Bronchial epithelial cell (primary cell): ENCODE results near the gene PSPN. TPM values are rescaled to one million over a fixed set of nuclear protein-coding genes. Genes with fewer than 3 reads are reported as not detected.
"Not testable (repeated sequence)": the region's sequence is repeated elsewhere in the genome, so short reads cannot be mapped to it uniquely, and the experiment has no call there.

Source experiments
- DNase-seq: peaks from one replicate; pipeline ENCODE4 v3.0.0-alpha.2; 2010; ENCODE audit warnings: low read depth
- FAIRE-seq: peaks from 2 replicates; lab custom pipeline; 2011; peaks lifted over from hg19 to GRCh38; lab: Jason Lieb, UNC
- H3K27me3 ChIP-seq: 2 replicates; pipeline ENCODE4 v1.5.1; 2011; ENCODE audit warnings: low read length; ENCODE audit not compliant: control insufficient read depth, insufficient read depth
- H3K36me3 ChIP-seq: 2 replicates; pipeline ENCODE4 v1.5.1; 2011; ENCODE audit warnings: low read length; ENCODE audit not compliant: control insufficient read depth, insufficient read depth
- H3K4me3 ChIP-seq: 2 replicates; pipeline ENCODE4 v1.5.1; 2011; ENCODE audit warnings: mild to moderate bottlenecking, low read depth, low read length, control low read depth
- CTCF ChIP-seq: IDR thresholded peaks from 2 replicates; pipeline ENCODE4 v1.5.1; 2011; ENCODE audit warnings: mild to moderate bottlenecking, moderate library complexity, low read length, control low read depth, inconsistent platforms; ENCODE audit not compliant: insufficient read depth, severe bottlenecking
- total RNA-seq: library from RNA; depleted of rRNA; stranded (reverse); fragments of >200 nt; gene quantifications from 2 replicates; pipeline ENCODE4 v1.2.1, GENCODE V29; 2014

PSPN gene
- total RNA-seq, 1 donor from 2014 or later = 0.26 TPM

GRCh38 chr19:6352381-6353165, 23.2 kb downstream of the PSPN start:
- Histone ChIP-seq H3K36me3 (no peaks in the 10 kb centered on the region), H3K4me3 (no peak overlapping the region), H3K27me3 (no peaks in the 10 kb centered on the region)
- TF ChIP-seq CTCF = no peak
- DNase-seq (no peak), FAIRE-seq (no peak)

- no peak for TF ChIP-seq CTCF
- DNase-seq = no peak
- Histone ChIP-seq H3K36me3 (no peaks in the 10 kb centered on the region), H3K27me3 (no peaks in the 10 kb centered on the region), H3K4me3 (no peak overlapping the region)
- FAIRE-seq = no peak
Observed at GRCh38 chr19:6350688-6351087, 25.0 kb downstream of the PSPN start.

GRCh38 chr19:6349271-6349670, 26.5 kb downstream of the PSPN start:
- H3K27me3 ChIP-seq, DNase-seq, H3K36me3 ChIP-seq, H3K4me3 ChIP-seq, FAIRE-seq: not testable (repeated sequence)

- no peak for TF ChIP-seq CTCF
- no peak for FAIRE-seq
- no peaks in the 10 kb centered on the region for H3K36me3 ChIP-seq
- no peak overlapping the region for H3K4me3 ChIP-seq
- no peak for DNase-seq
- H3K27me3 ChIP-seq = no peaks in the 10 kb centered on the region
Observed at GRCh38 chr19:6343462-6343861, 32.3 kb downstream of the PSPN start.

- DNase-seq = no peak
- no peak for FAIRE-seq
- Histone ChIP-seq H3K4me3 (no peak overlapping the region), H3K36me3 (no peaks in the 10 kb centered on the region), H3K27me3 (no peaks in the 10 kb centered on the region)
- TF ChIP-seq CTCF = peak; percentile 2
Observed at GRCh38 chr19:6340493-6341201, 35.1 kb downstream of the PSPN start.

GRCh38 chr19:6334490-6335285, 41.0 kb downstream of the PSPN start:
- DNase-seq (no peak), FAIRE-seq (no peak)
- H3K4me3 ChIP-seq = no peak overlapping the region
- H3K36me3 ChIP-seq = no peaks in the 10 kb centered on the region
- H3K27me3 ChIP-seq = no peaks in the 10 kb centered on the region
- TF ChIP-seq CTCF = no peak
